GF-D8 (cell line): Measurements from ENCODE around the gene C1S.

ENCODE experiments used
- DNase-seq: peaks from one replicate; lab custom pipeline; 2025; lab: John Stamatoyannopoulos, UW

C1S gene

GRCh38 chr12:7075939-7076338 lies 15.4 kb downstream of the C1S start:
- DNase-seq, result no peak

GRCh38 chr12:7076493-7076892 lies 16.0 kb downstream of the C1S start:
- DNase-seq, result no peak

GRCh38 chr12:7078163-7078562 lies 17.6 kb downstream of the C1S start:
- DNase-seq, result no peak

- DNase-seq, result no peak
These were observed 19.3 kb downstream of the C1S start for GRCh38 chr12:7079826-7080125.

- no peak for DNase-seq
These were observed 20.5 kb downstream of the C1S start for GRCh38 chr12:7081037-7081436.

- no peak for DNase-seq
These were observed 22.6 kb downstream of the C1S start for GRCh38 chr12:7083125-7083524.

GRCh38 chr12:7089196-7089871 lies 28.8 kb downstream of the C1S start:
- DNase-seq, result no peak

GRCh38 chr12:7090222-7090998 lies 29.9 kb downstream of the C1S start:
- DNase-seq, result no peak

GRCh38 chr12:7091171-7091570 lies 30.7 kb downstream of the C1S start:
- no peak for DNase-seq

GRCh38 chr12:7091660-7092228 lies 31.2 kb downstream of the C1S start:
- no peak for DNase-seq

- DNase-seq, result no peak
These were observed 31.9 kb downstream of the C1S start, which contains the start of gene C1R for GRCh38 chr12:7092229-7092985. Gene C1R, minus strand, starts transcription at chr12:7092445. Its CDS starts 57 bp downstream, at chr12:7092388.

GRCh38 chr12:7092986-7093460 lies 32.5 kb downstream of the C1S start:
- no peak for DNase-seq

- DNase-seq, result no peak
These were observed 33.0 kb downstream of the C1S start for GRCh38 chr12:7093486-7093885.

GRCh38 chr12:7093892-7094291 lies 33.4 kb downstream of the C1S start:
- no peak for DNase-seq

GRCh38 chr12:7096006-7096932 lies 35.8 kb downstream of the C1S start:
- no peak for DNase-seq

GRCh38 chr12:7096979-7097378 lies 36.5 kb downstream of the C1S start:
- no peak for DNase-seq

GRCh38 chr12:7099290-7099996 lies 38.9 kb downstream of the C1S start:
- no peak for DNase-seq

GRCh38 chr12:7100239-7100638 lies 39.7 kb downstream of the C1S start:
- DNase-seq, result no peak

GRCh38 chr12:7101047-7101693 lies 40.7 kb downstream of the C1S start:
- no peak for DNase-seq

GRCh38 chr12:7101694-7102131 lies 41.2 kb downstream of the C1S start:
- DNase-seq, result no peak
